H9 (cell line): Measurements from ENCODE around the gene HCN2. TPM values are rescaled to one million over a fixed set of nuclear protein-coding genes. Genes with fewer than 3 reads are reported as not detected.

Experiments
- DNase-seq: peaks from one replicate; pipeline ENCODE4 v3.0.0-alpha.2; 2017
- H2AFZ ChIP-seq: one replicate; pipeline ENCODE4 v1.6.1; 2013; ENCODE audit warnings: mild to moderate bottlenecking, low read length, control low read depth, moderate library complexity
- H2AK5ac ChIP-seq: 2 replicates; pipeline ENCODE4 v1.6.1; 2013; ENCODE audit warnings: low read length, control low read depth, mixed read lengths; ENCODE audit not compliant: insufficient read length
- H2BK120ac ChIP-seq: one replicate; pipeline ENCODE4 v1.6.1; 2013; ENCODE audit warnings: low read depth, mild to moderate bottlenecking, low read length, control low read depth, inconsistent platforms; ENCODE audit not compliant: poor library complexity, severe bottlenecking
- H2BK12ac ChIP-seq: 2 replicates; pipeline ENCODE4 v1.6.1; 2013; ENCODE audit warnings: low read length, control low read depth, mixed read lengths, low read depth; ENCODE audit not compliant: insufficient read length
- H2BK15ac ChIP-seq: 2 replicates; pipeline ENCODE4 v1.6.1; 2013; ENCODE audit warnings: low read depth, low read length, control low read depth
- H2BK20ac ChIP-seq: one replicate; pipeline ENCODE4 v1.6.1; 2013; ENCODE audit warnings: low read depth, mild to moderate bottlenecking, low read length, control low read depth, inconsistent platforms; ENCODE audit not compliant: poor library complexity, severe bottlenecking
- H2BK5ac ChIP-seq: 2 replicates; pipeline ENCODE4 v1.6.1; 2013; ENCODE audit warnings: low read length, control low read depth, mixed read lengths; ENCODE audit not compliant: insufficient read length
- H3K14ac ChIP-seq: 2 replicates; pipeline ENCODE4 v1.6.1; 2013; ENCODE audit warnings: low read length, control low read depth; ENCODE audit not compliant: insufficient read depth
- H3K18ac ChIP-seq: 2 replicates; pipeline ENCODE4 v1.6.1; 2013; ENCODE audit warnings: low read depth, mild to moderate bottlenecking, mixed read lengths, low read length, control low read depth; ENCODE audit not compliant: insufficient read length
- H3K23ac ChIP-seq: 2 replicates; pipeline ENCODE4 v1.6.1; 2013; ENCODE audit warnings: low read length, control low read depth, mixed read lengths, low read depth; ENCODE audit not compliant: insufficient read length
- H3K23me2 ChIP-seq: 2 replicates; pipeline ENCODE4 v1.6.1; 2013; ENCODE audit warnings: low read depth, mild to moderate bottlenecking, mixed read lengths, low read length, control low read depth; ENCODE audit not compliant: insufficient read length, poor library complexity, severe bottlenecking
- H3K27ac ChIP-seq: 2 replicates; pipeline ENCODE4 v1.5.1; 2013; ENCODE audit warnings: low read length, control low read depth, mixed read lengths, low read depth; ENCODE audit not compliant: insufficient read length
- H3K27me3 ChIP-seq: 2 replicates; pipeline ENCODE4 v1.6.1; 2013; ENCODE audit warnings: low read length, control low read depth, inconsistent platforms; ENCODE audit not compliant: insufficient read depth
- H3K4ac ChIP-seq: 2 replicates; pipeline ENCODE4 v1.6.1; 2013; ENCODE audit warnings: low read depth, mild to moderate bottlenecking, control low read depth, inconsistent platforms, low read length, moderate library complexity
- H3K4me1 ChIP-seq: 2 replicates; pipeline ENCODE4 v1.6.1; 2013; ENCODE audit warnings: low read length, control low read depth, inconsistent platforms; ENCODE audit not compliant: insufficient read depth
- H3K4me2 ChIP-seq: 2 replicates; pipeline ENCODE4 v1.6.1; 2013; ENCODE audit warnings: low read length, control low read depth, mixed read lengths; ENCODE audit not compliant: insufficient read length, insufficient read depth
- H3K56ac ChIP-seq: 2 replicates; pipeline ENCODE4 v1.6.1; 2013; ENCODE audit warnings: low read depth, mild to moderate bottlenecking, mixed read lengths, low read length, control low read depth; ENCODE audit not compliant: insufficient read length
- H3K79me1 ChIP-seq: 2 replicates; pipeline ENCODE4 v1.6.1; 2013; ENCODE audit warnings: low read depth, mild to moderate bottlenecking, moderate library complexity, low read length, control low read depth, inconsistent platforms; ENCODE audit not compliant: insufficient read depth, poor library complexity, severe bottlenecking
- H3K79me2 ChIP-seq: 2 replicates; pipeline ENCODE4 v1.6.1; 2013; ENCODE audit warnings: low read length, control low read depth, inconsistent platforms; ENCODE audit not compliant: insufficient read depth
- H3K9ac ChIP-seq: 2 replicates; pipeline ENCODE4 v1.6.1; 2013; ENCODE audit warnings: low read length, control low read depth, mixed read lengths; ENCODE audit not compliant: insufficient read length; ENCODE audit errors: extremely low read depth
- H3K9me3 ChIP-seq: one replicate; pipeline ENCODE4 v1.6.1; 2013; ENCODE audit warnings: low read depth, low read length, inconsistent platforms; ENCODE audit not compliant: control insufficient read depth
- H3T11ph ChIP-seq: one replicate; pipeline ENCODE4 v1.6.1; 2013; ENCODE audit warnings: mild to moderate bottlenecking, low read length, control low read depth, inconsistent platforms
- H4K20me1 ChIP-seq: one replicate; pipeline ENCODE4 v1.6.1; 2013; ENCODE audit not compliant: control insufficient read depth, insufficient read length, insufficient read depth
- H4K5ac ChIP-seq: 2 replicates; pipeline ENCODE4 v1.6.1; 2013; ENCODE audit warnings: low read depth, mild to moderate bottlenecking, mixed read lengths, low read length, control low read depth; ENCODE audit not compliant: insufficient read length
- H4K8ac ChIP-seq: replicated peaks from 2 replicates; pipeline ENCODE4 v1.6.1; 2013; ENCODE audit warnings: low read length, control low read depth, mixed read lengths, low read depth; ENCODE audit not compliant: insufficient read length
- H4K91ac ChIP-seq: 2 replicates; pipeline ENCODE4 v1.6.1; 2013; ENCODE audit warnings: low read depth, mild to moderate bottlenecking, moderate library complexity, mixed read lengths, low read length, control low read depth; ENCODE audit not compliant: insufficient read length
- H3K27ac Mint-ChIP-seq, 3 experiments: 2 replicates in 2 of 3; 3 replicates in 1 of 3; pipeline ENCODE4 v1.8.0; 2020 to 2021; ENCODE audit warnings: mixed read lengths in 3 of 3, mild to moderate bottlenecking in 1 of 3, moderate library complexity in 1 of 3
- H3K27me3 Mint-ChIP-seq: 2 replicates; pipeline ENCODE4 v1.8.0; 2021; ENCODE audit warnings: low read depth, mild to moderate bottlenecking, moderate library complexity, mixed read lengths
- H3K36me3 Mint-ChIP-seq, 3 experiments: 2 replicates in 2 of 3; 3 replicates in 1 of 3; pipeline ENCODE4 v1.8.0; 2020 to 2021; ENCODE audit warnings: low read depth in 3 of 3, mixed read lengths in 3 of 3; ENCODE audit not compliant: insufficient read depth in 1 of 3
- H3K4me1 Mint-ChIP-seq, 2 experiments: 2 replicates each; pipeline ENCODE4 v1.8.0; 2020; ENCODE audit warnings: mixed read lengths in 2 of 2
- H3K4me3 Mint-ChIP-seq, 2 experiments: 2 replicates in 1 of 2; 3 replicates in 1 of 2; pipeline ENCODE4 v1.8.0; 2020 to 2021; ENCODE audit warnings: mild to moderate bottlenecking in 2 of 2, mixed read lengths in 2 of 2, moderate library complexity in 1 of 2
- H3K9me3 Mint-ChIP-seq, 2 experiments: 2 replicates in 1 of 2; 3 replicates in 1 of 2; pipeline ENCODE4 v1.8.0; 2020; ENCODE audit warnings: mild to moderate bottlenecking in 2 of 2, mixed read lengths in 2 of 2, moderate library complexity in 1 of 2
- WGBS: extraction: QIAGEN DNeasy Blood & Tissue Kit; methylation state at CpG from one replicate; pipeline ENCODE4 v1.1.7; 2013; ENCODE audit warnings: missing lambda C conversion rate, low lambda C conversion rate, mixed read lengths; ENCODE audit not compliant: insufficient read length; ENCODE audit errors: extremely low coverage; 5-methylcytosine and 5-hydroxymethylcytosine counted together
- total RNA-seq: library from RNA; stranded (reverse); gene quantifications from 2 replicates; pipeline ENCODE4 v1.2.1, GENCODE V29; 2021
- TF ChIP-seq, protein P1 (sequence below): fragments of 200-600 bp; sonication (generic); conservative IDR thresholded peaks from 3 replicates; pipeline ENCODE4 v1.8.0; 2021; ENCODE audit warnings: antibody characterized with exemption, mild to moderate bottlenecking

HCN2 gene
- total RNA-seq, 1 experiment from 2014 or later = 3.7 TPM

DNA sequence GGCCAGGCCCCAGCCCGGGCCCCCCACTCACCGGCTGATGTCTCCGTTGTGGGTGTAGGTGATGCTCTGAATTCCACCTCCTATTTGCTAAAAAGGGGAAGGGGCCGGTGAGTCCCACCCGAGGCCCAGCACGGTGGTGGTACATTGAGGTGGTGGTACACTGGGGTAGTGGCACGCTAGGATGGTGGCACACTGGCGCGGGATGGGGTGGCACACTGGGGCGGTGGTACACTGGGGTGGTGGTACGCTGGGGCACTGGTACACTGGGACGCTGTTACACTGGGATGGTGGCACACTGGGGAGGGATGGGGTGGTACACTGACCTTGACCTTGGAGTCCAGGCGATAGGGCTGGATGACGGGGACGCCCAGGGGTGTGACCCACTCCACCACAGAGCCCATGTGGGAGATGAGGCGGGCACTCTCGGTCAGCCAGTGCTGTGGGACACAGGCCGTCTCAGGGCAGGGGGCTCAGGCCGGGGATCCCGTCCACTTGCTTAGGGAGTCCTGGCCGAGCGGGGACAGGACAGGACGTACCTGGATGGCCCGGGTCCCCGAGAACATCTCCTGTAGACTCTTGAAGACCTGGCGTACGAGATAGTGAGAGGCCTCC, 29.1 kb downstream of the HCN2 start:
- no CpG with 5 or more reads among the region's 27 CpGs for WGBS
- no peaks in the 10 kb centered on the region for H3K4me1 Mint-ChIP-seq

More for the DNA sequence above, 29.1 kb downstream of the HCN2 start:
- H3K4ac ChIP-seq = no peak overlapping the region
- Mint-ChIP-seq H3K27ac (no peak overlapping the region), H3K4me3 (no peak overlapping the region; a peak in 1 of 5 replicates), H3K36me3 (peaks cover 26 to 60% (median 47%) of the 10 kb centered on the region in 3 experiments), H3K27me3 (no peaks in the 10 kb centered on the region), H3K9me3 (no peaks in the 10 kb centered on the region)
- no peaks in the 10 kb centered on the region for H3K79me1 ChIP-seq
- H4K5ac ChIP-seq = no peak overlapping the region
- H2AK5ac ChIP-seq = no peak overlapping the region
- H4K20me1 ChIP-seq = no peaks in the 10 kb centered on the region
- H3K23ac ChIP-seq = no peak overlapping the region
- no peak overlapping the region for H3K4me2 ChIP-seq
- H2BK15ac ChIP-seq = no peak overlapping the region
- no peak overlapping the region for H2BK12ac ChIP-seq
- TF ChIP-seq, protein P1, sequence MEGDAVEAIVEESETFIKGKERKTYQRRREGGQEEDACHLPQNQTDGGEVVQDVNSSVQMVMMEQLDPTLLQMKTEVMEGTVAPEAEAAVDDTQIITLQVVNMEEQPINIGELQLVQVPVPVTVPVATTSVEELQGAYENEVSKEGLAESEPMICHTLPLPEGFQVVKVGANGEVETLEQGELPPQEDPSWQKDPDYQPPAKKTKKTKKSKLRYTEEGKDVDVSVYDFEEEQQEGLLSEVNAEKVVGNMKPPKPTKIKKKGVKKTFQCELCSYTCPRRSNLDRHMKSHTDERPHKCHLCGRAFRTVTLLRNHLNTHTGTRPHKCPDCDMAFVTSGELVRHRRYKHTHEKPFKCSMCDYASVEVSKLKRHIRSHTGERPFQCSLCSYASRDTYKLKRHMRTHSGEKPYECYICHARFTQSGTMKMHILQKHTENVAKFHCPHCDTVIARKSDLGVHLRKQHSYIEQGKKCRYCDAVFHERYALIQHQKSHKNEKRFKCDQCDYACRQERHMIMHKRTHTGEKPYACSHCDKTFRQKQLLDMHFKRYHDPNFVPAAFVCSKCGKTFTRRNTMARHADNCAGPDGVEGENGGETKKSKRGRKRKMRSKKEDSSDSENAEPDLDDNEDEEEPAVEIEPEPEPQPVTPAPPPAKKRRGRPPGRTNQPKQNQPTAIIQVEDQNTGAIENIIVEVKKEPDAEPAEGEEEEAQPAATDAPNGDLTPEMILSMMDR = no peak
- no peaks in the 10 kb centered on the region for H3K4me1 ChIP-seq
- H3K27ac ChIP-seq = no peak overlapping the region
- H2BK20ac ChIP-seq = no peak overlapping the region
- no peaks in the 10 kb centered on the region for H3K27me3 ChIP-seq
- no peak overlapping the region for H2AFZ ChIP-seq
- H2BK5ac ChIP-seq = no peak overlapping the region
- H3K23me2 ChIP-seq = no peaks in the 10 kb centered on the region
- DNase-seq = no peak
- no peak overlapping the region for H4K91ac ChIP-seq
- H3K18ac ChIP-seq = no peak overlapping the region
- no peak overlapping the region for H2BK120ac ChIP-seq
- no peak overlapping the region for H3T11ph ChIP-seq
- H3K9me3 ChIP-seq = no peaks in the 10 kb centered on the region
- no peak overlapping the region for H3K9ac ChIP-seq
- no peak overlapping the region for H3K56ac ChIP-seq
- no peak overlapping the region for H3K14ac ChIP-seq
- no peaks in the 10 kb centered on the region for H3K79me2 ChIP-seq
- no peak overlapping the region for H4K8ac ChIP-seq
